OCI-LY1 (cell line): ENCODE measurements around the gene GAPDHS.
A peak's percentile ranks its signal among the peaks of the same experiment; 100 is the strongest.

ENCODE experiments used
- H2AFZ ChIP-seq: fragments of 200-600 bp; sonication (generic), shearing (Covaris generic); 2 replicates; pipeline ENCODE4 v1.6.0; 2014; ENCODE audit warnings: antibody characterized with exemption, mild to moderate bottlenecking, low read length
- H3F3A ChIP-seq: fragments of 200-600 bp; sonication (generic), shearing (Covaris generic); 2 replicates; pipeline ENCODE4 v1.6.0; 2014; ENCODE audit warnings: mild to moderate bottlenecking, antibody characterized with exemption, low read length, moderate library complexity; ENCODE audit not compliant: insufficient read depth
- H3K27ac ChIP-seq: fragments of 200-600 bp; sonication (generic); 2 replicates; pipeline ENCODE4 v1.5.1; 2014; ENCODE audit warnings: low read length, mixed run types, mild to moderate bottlenecking, low read depth; ENCODE audit not compliant: poor library complexity, severe bottlenecking
- H3K27me3 ChIP-seq: fragments of 200-600 bp; sonication (generic); 2 replicates; pipeline ENCODE4 v1.6.0; 2014; ENCODE audit warnings: antibody characterized with exemption, mild to moderate bottlenecking, low read length, moderate library complexity; ENCODE audit not compliant: insufficient read depth
- H3K36me3 ChIP-seq: fragments of 200-600 bp; sonication (generic); 2 replicates; pipeline ENCODE4 v1.6.1; 2014; ENCODE audit warnings: mild to moderate bottlenecking, antibody characterized with exemption, low read length, moderate library complexity, mixed read lengths; ENCODE audit not compliant: insufficient read depth
- H3K4me1 ChIP-seq: fragments of 200-600 bp; sonication (generic); 2 replicates; pipeline ENCODE4 v1.5.1; 2014; ENCODE audit warnings: mild to moderate bottlenecking, low read length, moderate library complexity; ENCODE audit not compliant: insufficient read depth, severe bottlenecking
- H3K4me2 ChIP-seq: fragments of 200-600 bp; sonication (generic), shearing (Covaris generic); 2 replicates; pipeline ENCODE4 v1.6.1; 2014; ENCODE audit warnings: low read length
- H3K4me3 ChIP-seq: fragments of 200-600 bp; sonication (generic); 2 replicates; pipeline ENCODE4 v1.5.1; 2014; ENCODE audit warnings: low read length, low read depth, mild to moderate bottlenecking, mixed read lengths; ENCODE audit not compliant: poor library complexity, severe bottlenecking
- H3K79me2 ChIP-seq: fragments of 200-600 bp; shearing (Covaris generic); 2 replicates; pipeline ENCODE4 v1.6.1; 2016; ENCODE audit warnings: mixed run types, low read length, mixed read lengths; ENCODE audit not compliant: insufficient read depth
- H3K9ac ChIP-seq: fragments of 200-600 bp; sonication (generic), shearing (Covaris generic); 2 replicates; pipeline ENCODE4 v1.6.1; 2014; ENCODE audit warnings: mild to moderate bottlenecking, low read length, mixed read lengths
- H3K9me2 ChIP-seq: fragments of 200-600 bp; sonication (generic), shearing (Covaris generic); 2 replicates; pipeline ENCODE4 v1.6.1; 2014; ENCODE audit warnings: low read depth, mild to moderate bottlenecking, low read length, mixed read lengths
- H3K9me3 ChIP-seq: fragments of 200-600 bp; shearing (Covaris generic); 2 replicates; pipeline ENCODE4 v1.6.1; 2014; ENCODE audit warnings: low read length, mixed read lengths
- H4K20me1 ChIP-seq: fragments of 200-600 bp; sonication (generic), shearing (Covaris generic); 2 replicates; pipeline ENCODE4 v1.6.0; 2016; ENCODE audit warnings: mild to moderate bottlenecking, low read length; ENCODE audit not compliant: insufficient read depth
- CTCF ChIP-seq: fragments of 200-600 bp; sonication (generic), shearing (Covaris generic); IDR thresholded peaks from 2 replicates; pipeline ENCODE4 v1.5.1; 2017; ENCODE audit warnings: mild to moderate bottlenecking, antibody characterized with exemption, low read length, moderate library complexity, mixed read lengths
- EZH2 ChIP-seq: fragments of 200-600 bp; sonication (generic), shearing (Covaris generic); IDR thresholded peaks from 2 replicates; pipeline ENCODE4 v1.8.0; 2017; ENCODE audit warnings: borderline replicate concordance, mixed run types, mild to moderate bottlenecking, antibody characterized with exemption, low read length, moderate library complexity, mixed read lengths

GAPDHS gene

GRCh38 chr19:35555301-35556005, 22.2 kb downstream of the GAPDHS start:
- H3K27me3 ChIP-seq: no peaks in the 10 kb centered on the region; the same call in none of the 2 replicates
- H3K9ac ChIP-seq: no peak overlapping the region
- H3K79me2 ChIP-seq: no peaks in the 10 kb centered on the region
- H3K4me3 ChIP-seq: no peak overlapping the region
- no peak for TF ChIP-seq EZH2
- TF ChIP-seq CTCF: peak; percentile 44; the same call in 1 of the 2 replicates
- H3K4me2 ChIP-seq: no peak overlapping the region
- no peaks in the 10 kb centered on the region for H3F3A ChIP-seq
- H4K20me1 ChIP-seq: no peaks in the 10 kb centered on the region
- H3K9me3 ChIP-seq: no peaks in the 10 kb centered on the region
- H3K36me3 ChIP-seq: no peaks in the 10 kb centered on the region
- no peaks in the 10 kb centered on the region for H3K9me2 ChIP-seq
- no peak overlapping the region for H2AFZ ChIP-seq
- H3K4me1 ChIP-seq: peaks cover 11% of the 10 kb centered on the region
- no peak overlapping the region for H3K27ac ChIP-seq

GRCh38 chr19:35556025-35556590, 22.9 kb downstream of the GAPDHS start:
- Histone ChIP-seq H3K9me2 (no peaks in the 10 kb centered on the region), H3K4me1 (peaks cover 11% of the 10 kb centered on the region), H3K27ac (no peak overlapping the region), H3K4me2 (no peak overlapping the region), H3K9ac (no peak overlapping the region), H3K79me2 (no peaks in the 10 kb centered on the region), H3K4me3 (no peak overlapping the region), H3K27me3 (no peaks in the 10 kb centered on the region; the same call in none of the 2 replicates), H3K9me3 (no peaks in the 10 kb centered on the region), H3F3A (no peaks in the 10 kb centered on the region), H4K20me1 (no peaks in the 10 kb centered on the region), H3K36me3 (no peaks in the 10 kb centered on the region), H2AFZ (no peak overlapping the region)
- TF ChIP-seq CTCF: no peak
- TF ChIP-seq EZH2: no peak

GRCh38 chr19:35556846-35557538, 23.7 kb downstream of the GAPDHS start:
- no peak overlapping the region for H3K4me2 ChIP-seq
- no peak overlapping the region for H2AFZ ChIP-seq
- peaks cover 11% of the 10 kb centered on the region for H3K4me1 ChIP-seq
- TF ChIP-seq EZH2: no peak
- no peak for TF ChIP-seq CTCF
- no peaks in the 10 kb centered on the region for H3K9me2 ChIP-seq
- no peaks in the 10 kb centered on the region for H3K9me3 ChIP-seq
- H3K27ac ChIP-seq: no peak overlapping the region
- H4K20me1 ChIP-seq: no peaks in the 10 kb centered on the region
- no peaks in the 10 kb centered on the region; the same call in none of the 2 replicates for H3K27me3 ChIP-seq
- no peak overlapping the region for H3K9ac ChIP-seq
- H3K4me3 ChIP-seq: no peak overlapping the region
- no peaks in the 10 kb centered on the region for H3K79me2 ChIP-seq
- no peaks in the 10 kb centered on the region for H3K36me3 ChIP-seq
- H3F3A ChIP-seq: no peaks in the 10 kb centered on the region
